Liver (tissue), 9 donors: ENCODE results near the gene TANC1. TPM values are rescaled to one million over a fixed set of nuclear protein-coding genes. Genes with fewer than 3 reads are reported as not detected.

Source experiments
- DNase-seq: peaks from one replicate; pipeline ENCODE4 v3.0.0-alpha.2; 2017; ENCODE audit warnings: low spot score
- H3K27ac ChIP-seq, 2 donors: one replicate each; pipeline ENCODE4 v1.7.0; 2013; ENCODE audit warnings: inconsistent platforms in 2 of 2, low read length in 2 of 2, control low read depth in 1 of 2, low read depth in 1 of 2, mild to moderate bottlenecking in 1 of 2
- H3K27me3 ChIP-seq, 4 donors: one replicate each; pipeline versions ENCODE4 v1.6.1 to v1.7.0; 2013; ENCODE audit warnings: low read length in 3 of 4, inconsistent platforms in 1 of 4, mild to moderate bottlenecking in 1 of 4, moderate library complexity in 1 of 4; ENCODE audit not compliant: control insufficient read depth in 4 of 4, insufficient read depth in 4 of 4
- H3K36me3 ChIP-seq, 4 donors: one replicate each; pipeline versions ENCODE4 v1.6.1 to v1.7.0; 2013; ENCODE audit warnings: low read length in 3 of 4, mild to moderate bottlenecking in 3 of 4, low read depth in 1 of 4, moderate library complexity in 1 of 4; ENCODE audit not compliant: control insufficient read depth in 4 of 4, insufficient read depth in 3 of 4
- H3K4me1 ChIP-seq, 4 donors: one replicate each; pipeline versions ENCODE4 v1.6.1 to v1.7.0; 2013; ENCODE audit warnings: low read length in 3 of 4, mild to moderate bottlenecking in 3 of 4, moderate library complexity in 1 of 4; ENCODE audit not compliant: control insufficient read depth in 4 of 4, insufficient read depth in 4 of 4
- H3K4me3 ChIP-seq, 3 donors: one replicate each; pipeline versions ENCODE4 v1.6.1 to v1.7.0; 2013; ENCODE audit warnings: low read length in 3 of 3, control low read depth in 1 of 3, low read depth in 1 of 3, mild to moderate bottlenecking in 1 of 3
- H3K9ac ChIP-seq, 2 donors: one replicate each; pipeline ENCODE4 v1.7.0; 2013; ENCODE audit warnings: low read length in 2 of 2, mild to moderate bottlenecking in 2 of 2, moderate library complexity in 2 of 2, control low read depth in 1 of 2, low read depth in 1 of 2
- H3K9me3 ChIP-seq, 4 donors: one replicate each; pipeline versions ENCODE4 v1.6.1 to v1.7.0; 2013; ENCODE audit warnings: low read length in 3 of 4; ENCODE audit not compliant: control insufficient read depth in 4 of 4
- CTCF ChIP-seq: fragments of 150-350 bp; IDR thresholded peaks from 2 replicates; pipeline ENCODE4 v1.5.1; 2017; ENCODE audit warnings: improper control_type of control experiment, low read depth, low read length; ENCODE audit not compliant: missing input control
- EGR1 ChIP-seq, 2 donors: IDR thresholded peaks; 2 replicates each; pipeline ENCODE4 v1.6.1; 2016 to 2018; ENCODE audit warnings: antibody characterized with exemption in 2 of 2, low read depth in 2 of 2
- FOXA1 ChIP-seq: IDR thresholded peaks from 2 replicates; pipeline ENCODE4 v1.6.1; 2016; ENCODE audit warnings: antibody characterized with exemption
- FOXA2 ChIP-seq: IDR thresholded peaks from 2 replicates; pipeline ENCODE4 v1.6.1; 2016; ENCODE audit warnings: antibody characterized with exemption
- GABPA ChIP-seq, 2 donors: IDR thresholded peaks in 1 of 2; conservative IDR thresholded peaks in 1 of 2; 2 replicates each; pipeline ENCODE4 v1.6.1; 2016; ENCODE audit warnings: antibody characterized with exemption in 2 of 2, mild to moderate bottlenecking in 1 of 2, moderate library complexity in 1 of 2
- HNF4A ChIP-seq, 2 donors: conservative IDR thresholded peaks; 2 replicates each; pipeline ENCODE4 v1.6.1; 2016; ENCODE audit warnings: antibody characterized with exemption in 2 of 2, mild to moderate bottlenecking in 2 of 2
- HNF4G ChIP-seq: IDR thresholded peaks from 2 replicates; pipeline ENCODE4 v1.6.1; 2016; ENCODE audit warnings: antibody characterized with exemption
- JUND ChIP-seq, 2 donors: IDR thresholded peaks; 2 replicates each; pipeline ENCODE4 v1.6.1; 2016; ENCODE audit warnings: antibody characterized with exemption in 2 of 2
- NR2F2 ChIP-seq: IDR thresholded peaks from 2 replicates; pipeline ENCODE4 v1.6.1; 2016; ENCODE audit warnings: antibody characterized with exemption
- RAD21 ChIP-seq, 2 donors: IDR thresholded peaks; 2 replicates each; pipeline ENCODE4 v1.6.1; 2016; ENCODE audit warnings: antibody characterized with exemption in 2 of 2, mild to moderate bottlenecking in 2 of 2
- REST ChIP-seq: IDR thresholded peaks from 2 replicates; pipeline ENCODE4 v1.6.1; 2016; ENCODE audit warnings: antibody characterized with exemption, mild to moderate bottlenecking
- RXRA ChIP-seq, 2 donors: IDR thresholded peaks; 2 replicates each; pipeline ENCODE4 v1.6.1; 2017 to 2018; ENCODE audit warnings: antibody characterized with exemption in 2 of 2, mild to moderate bottlenecking in 1 of 2
- SP1 ChIP-seq: IDR thresholded peaks from 2 replicates; pipeline ENCODE4 v1.6.1; 2018; ENCODE audit warnings: antibody characterized with exemption, mild to moderate bottlenecking
- TAF1 ChIP-seq: conservative IDR thresholded peaks from 2 replicates; pipeline ENCODE4 v1.6.1; 2016; ENCODE audit warnings: antibody characterized with exemption, mild to moderate bottlenecking
- YY1 ChIP-seq: IDR thresholded peaks from 2 replicates; pipeline ENCODE4 v1.6.1; 2016; ENCODE audit warnings: antibody characterized with exemption, mild to moderate bottlenecking
- WGBS: extraction: QIAGEN DNeasy Blood & Tissue Kit; methylation state at CpG from one replicate; pipeline ENCODE4 v1.1.7; 2013; 5-methylcytosine and 5-hydroxymethylcytosine counted together
- polyA plus RNA-seq, 2 donors: library from polyadenylated mRNA; stranded (reverse) in 1 of 2; unstranded in 1 of 2; fragments of 200-250 nt in 1 of 2; fragments of >200 nt in 1 of 2; fragmentation: Nextera tagmentation in 1 of 2; extraction: Ambion mirVana in 1 of 2; gene quantifications; one replicate each; pipeline versions ENCODE4 v1.2.1 to v1.2.3, GENCODE V29; 2013 to 2015
- total RNA-seq, 2 donors: library from RNA; depleted of rRNA; stranded (reverse); fragments of >200 nt; gene quantifications; one replicate each; pipeline ENCODE4 v1.2.3, GENCODE V29; 2014
- TF ChIP-seq, protein P1 (sequence below): IDR thresholded peaks from 2 replicates; pipeline ENCODE4 v1.6.1; 2016; ENCODE audit warnings: antibody characterized with exemption
- TF ChIP-seq, protein P2 (sequence below): IDR thresholded peaks from 2 replicates; pipeline ENCODE4 v1.6.1; 2016; ENCODE audit warnings: antibody characterized with exemption
- donor health status: healthy.
- donor health status: healthy.
- donor health status: healthy.
- donor health status: healthy.
- donor health status: healthy.

The TANC1 gene
- total and polyA plus RNA-seq, 4 donors: 3.7 to 17.7 (median 5.2) TPM

GRCh38 chr2:158993721-158994587, 25.5 kb downstream of the TANC1 start:
- no peaks in the 10 kb centered on the region for H3K27me3 ChIP-seq
- no peaks in the 10 kb centered on the region for H3K36me3 ChIP-seq
- TF ChIP-seq YY1: no peak
- no peak for TF ChIP-seq FOXA1
- TF ChIP-seq, protein P1, sequence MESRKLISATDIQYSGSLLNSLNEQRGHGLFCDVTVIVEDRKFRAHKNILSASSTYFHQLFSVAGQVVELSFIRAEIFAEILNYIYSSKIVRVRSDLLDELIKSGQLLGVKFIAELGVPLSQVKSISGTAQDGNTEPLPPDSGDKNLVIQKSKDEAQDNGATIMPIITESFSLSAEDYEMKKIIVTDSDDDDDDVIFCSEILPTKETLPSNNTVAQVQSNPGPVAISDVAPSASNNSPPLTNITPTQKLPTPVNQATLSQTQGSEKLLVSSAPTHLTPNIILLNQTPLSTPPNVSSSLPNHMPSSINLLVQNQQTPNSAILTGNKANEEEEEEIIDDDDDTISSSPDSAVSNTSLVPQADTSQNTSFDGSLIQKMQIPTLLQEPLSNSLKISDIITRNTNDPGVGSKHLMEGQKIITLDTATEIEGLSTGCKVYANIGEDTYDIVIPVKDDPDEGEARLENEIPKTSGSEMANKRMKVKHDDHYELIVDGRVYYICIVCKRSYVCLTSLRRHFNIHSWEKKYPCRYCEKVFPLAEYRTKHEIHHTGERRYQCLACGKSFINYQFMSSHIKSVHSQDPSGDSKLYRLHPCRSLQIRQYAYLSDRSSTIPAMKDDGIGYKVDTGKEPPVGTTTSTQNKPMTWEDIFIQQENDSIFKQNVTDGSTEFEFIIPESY: no peak
- TF ChIP-seq JUND (IDR thresholded peaks at IDR 0.05): no peak
- TF ChIP-seq SP1: no peak
- no peak for TF ChIP-seq EGR1 (IDR thresholded peaks at IDR 0.05; ENCODE audit: low read depth in 2 of 2)
- TF ChIP-seq CTCF: no peak
- TF ChIP-seq GABPA (IDR thresholded peaks at IDR 0.05 in 1 of 2, conservative IDR thresholded peaks at IDR 0.05 in 1 of 2): no peak
- TF ChIP-seq NR2F2: no peak
- no peak for TF ChIP-seq RAD21 (IDR thresholded peaks at IDR 0.05)
- no peak for DNase-seq
- H3K9me3 ChIP-seq: no peaks in the 10 kb centered on the region
- H3K4me1 ChIP-seq: peaks cover 0 to 18% (median 8%) of the 10 kb centered on the region in 4 donors
- H3K4me3 ChIP-seq: no peak overlapping the region
- no peak overlapping the region for H3K9ac ChIP-seq
- no peak overlapping the region for H3K27ac ChIP-seq
- WGBS: 87% methylated on average over 4 of the region's 4 CpGs

DNA sequence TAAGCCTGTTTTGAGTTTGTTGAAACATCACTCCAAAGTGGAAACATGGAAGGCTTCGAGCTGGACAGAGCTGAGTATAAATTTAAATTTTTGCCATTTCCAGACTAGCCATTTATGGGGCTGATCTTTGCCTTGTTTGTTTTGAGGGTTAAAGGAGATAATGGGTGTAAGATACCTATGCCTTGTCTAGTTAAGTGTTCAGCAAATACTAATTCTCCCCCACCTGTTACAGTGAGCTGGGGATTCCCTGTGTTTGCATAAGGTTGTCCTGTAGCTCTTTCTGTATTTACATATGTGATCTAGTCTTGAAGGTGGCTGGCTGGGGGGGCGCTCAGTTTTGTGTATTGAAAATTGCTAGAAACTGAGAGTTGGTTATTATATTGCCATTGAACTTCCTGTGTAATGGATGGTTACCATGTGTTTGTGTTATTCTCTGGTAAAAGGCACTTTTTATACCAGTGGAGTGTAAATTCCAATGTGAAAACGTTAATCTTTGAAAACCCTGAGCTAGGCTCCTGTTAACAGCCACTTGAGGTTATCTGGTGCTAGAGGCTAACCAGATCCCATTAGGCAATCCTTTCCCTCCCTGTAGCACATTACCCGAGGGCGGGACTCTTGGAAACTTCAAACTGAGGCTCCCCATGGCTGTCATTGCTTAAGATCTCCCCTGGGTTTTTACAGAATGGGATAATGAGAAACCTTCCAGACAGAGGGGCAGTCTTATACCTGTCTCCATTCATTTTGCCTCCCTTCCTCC, 26.7 kb downstream of the TANC1 start:
- 61% methylated on average over 5 of the region's 5 CpGs for WGBS
- H3K36me3 ChIP-seq: no peaks in the 10 kb centered on the region
- no peak for DNase-seq
- H3K9ac ChIP-seq: no peak overlapping the region
- no peaks in the 10 kb centered on the region for H3K27me3 ChIP-seq
- no peak overlapping the region for H3K27ac ChIP-seq
- H3K9me3 ChIP-seq: no peaks in the 10 kb centered on the region
- H3K4me1 ChIP-seq: peaks cover 0 to 20% (median 9%) of the 10 kb centered on the region in 4 donors
- no peak overlapping the region for H3K4me3 ChIP-seq
- peak in 1 of 2 donors; percentile 8 for TF ChIP-seq RXRA (IDR thresholded peaks at IDR 0.05)
- TF ChIP-seq RAD21 (IDR thresholded peaks at IDR 0.05): no peak

GRCh38 chr2:158995677-158996049, 27.2 kb downstream of the TANC1 start:
- peaks cover 0 to 20% (median 9%) of the 10 kb centered on the region in 4 donors for H3K4me1 ChIP-seq
- H3K27ac ChIP-seq: no peak overlapping the region
- 86% methylated on average over 5 of the region's 5 CpGs for WGBS
- no peak for TF ChIP-seq HNF4A (conservative IDR thresholded peaks at IDR 0.05)
- TF ChIP-seq HNF4G: no peak
- no peak for TF ChIP-seq FOXA1
- TF ChIP-seq TAF1: no peak
- TF ChIP-seq, protein P2, sequence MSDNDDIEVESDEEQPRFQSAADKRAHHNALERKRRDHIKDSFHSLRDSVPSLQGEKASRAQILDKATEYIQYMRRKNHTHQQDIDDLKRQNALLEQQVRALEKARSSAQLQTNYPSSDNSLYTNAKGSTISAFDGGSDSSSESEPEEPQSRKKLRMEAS: no peak
- no peak for TF ChIP-seq RXRA (IDR thresholded peaks at IDR 0.05)
- TF ChIP-seq EGR1 (IDR thresholded peaks at IDR 0.05; ENCODE audit: low read depth in 2 of 2): no peak
- no peak for TF ChIP-seq RAD21 (IDR thresholded peaks at IDR 0.05)
- TF ChIP-seq FOXA2: no peak
- TF ChIP-seq SP1: no peak
- TF ChIP-seq YY1: no peak
- TF ChIP-seq NR2F2: no peak
- TF ChIP-seq REST: no peak

More at GRCh38 chr2:158995677-158996049, 27.2 kb downstream of the TANC1 start:
- Histone ChIP-seq H3K9ac (no peak overlapping the region), H3K27me3 (no peaks in the 10 kb centered on the region), H3K36me3 (no peaks in the 10 kb centered on the region), H3K9me3 (no peaks in the 10 kb centered on the region), H3K4me3 (no peak overlapping the region)
- DNase-seq: no peak
